Cardiac fibroblast (primary cell): ENCODE results near the gene KDM5A.
A peak's percentile ranks its signal among the peaks of the same experiment; 100 is the strongest.

Experiments
- DNase-seq, 2 donors: peaks; one replicate each; pipeline versions ENCODE4 v3.0.0 to v3.0.0-alpha.2; 2010; ENCODE audit warnings: low read depth in 2 of 2
- H3K4me3 ChIP-seq, 2 donors: replicated peaks in 1 of 2; 1 replicate in 1 of 2; 2 replicates in 1 of 2; pipeline ENCODE4 v1.5.1; 2011; ENCODE audit warnings: low read depth in 2 of 2, low read length in 2 of 2, mild to moderate bottlenecking in 2 of 2, moderate library complexity in 1 of 2
- TF ChIP-seq, protein P1 (sequence below): IDR thresholded peaks from one replicate; pipeline ENCODE4 v1.5.1; 2011; ENCODE audit warnings: low read depth, mild to moderate bottlenecking, low read length, inconsistent platforms

The KDM5A gene

DNA sequence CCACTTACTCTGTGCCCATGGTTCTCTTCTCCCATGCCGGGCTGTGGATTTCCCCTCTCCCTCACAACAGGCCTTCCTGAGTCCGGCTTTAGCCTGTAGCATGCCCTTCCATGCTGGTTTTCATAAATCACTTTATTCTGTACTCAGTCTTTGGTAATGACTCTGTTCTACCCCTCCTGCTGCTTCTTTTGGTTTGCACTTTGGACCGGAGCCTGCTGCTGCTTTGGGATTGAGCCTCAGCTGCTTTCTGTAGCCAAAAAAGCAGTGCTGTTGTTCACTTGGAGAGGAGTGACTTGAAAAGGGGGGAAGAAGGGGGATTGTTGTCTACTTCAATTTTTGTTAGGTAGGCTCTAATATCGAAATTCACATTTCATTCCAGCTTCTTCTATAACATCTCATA, 118.0 kb downstream of the KDM5A start:
- DNase-seq = no peak
- TF ChIP-seq, protein P1, sequence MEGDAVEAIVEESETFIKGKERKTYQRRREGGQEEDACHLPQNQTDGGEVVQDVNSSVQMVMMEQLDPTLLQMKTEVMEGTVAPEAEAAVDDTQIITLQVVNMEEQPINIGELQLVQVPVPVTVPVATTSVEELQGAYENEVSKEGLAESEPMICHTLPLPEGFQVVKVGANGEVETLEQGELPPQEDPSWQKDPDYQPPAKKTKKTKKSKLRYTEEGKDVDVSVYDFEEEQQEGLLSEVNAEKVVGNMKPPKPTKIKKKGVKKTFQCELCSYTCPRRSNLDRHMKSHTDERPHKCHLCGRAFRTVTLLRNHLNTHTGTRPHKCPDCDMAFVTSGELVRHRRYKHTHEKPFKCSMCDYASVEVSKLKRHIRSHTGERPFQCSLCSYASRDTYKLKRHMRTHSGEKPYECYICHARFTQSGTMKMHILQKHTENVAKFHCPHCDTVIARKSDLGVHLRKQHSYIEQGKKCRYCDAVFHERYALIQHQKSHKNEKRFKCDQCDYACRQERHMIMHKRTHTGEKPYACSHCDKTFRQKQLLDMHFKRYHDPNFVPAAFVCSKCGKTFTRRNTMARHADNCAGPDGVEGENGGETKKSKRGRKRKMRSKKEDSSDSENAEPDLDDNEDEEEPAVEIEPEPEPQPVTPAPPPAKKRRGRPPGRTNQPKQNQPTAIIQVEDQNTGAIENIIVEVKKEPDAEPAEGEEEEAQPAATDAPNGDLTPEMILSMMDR = no peak
- H3K4me3 ChIP-seq = no peak overlapping the region

DNA sequence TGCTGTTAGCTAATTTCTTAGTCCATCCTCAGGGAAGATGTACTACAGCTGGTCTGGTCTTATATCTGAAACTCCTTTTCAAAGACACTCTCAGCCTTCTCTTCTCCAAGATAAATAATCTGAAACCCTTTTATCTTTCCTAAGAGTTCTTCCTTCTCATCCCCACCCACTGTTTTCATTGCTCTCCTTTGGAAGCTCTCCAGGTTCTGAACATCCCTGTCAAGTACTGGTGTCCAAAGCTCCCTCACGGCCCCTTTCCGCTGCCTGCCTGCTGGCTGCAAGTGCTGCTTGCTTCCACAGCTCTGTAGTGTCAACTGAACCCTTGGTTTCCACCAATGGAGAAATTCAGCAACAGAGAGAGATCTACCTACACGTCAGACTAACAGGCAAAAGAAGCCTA, 119.9 kb downstream of the KDM5A start:
- no peak overlapping the region for H3K4me3 ChIP-seq
- TF ChIP-seq, protein P1 = no peak
- peak; percentile 23 to 25 for DNase-seq

DNA sequence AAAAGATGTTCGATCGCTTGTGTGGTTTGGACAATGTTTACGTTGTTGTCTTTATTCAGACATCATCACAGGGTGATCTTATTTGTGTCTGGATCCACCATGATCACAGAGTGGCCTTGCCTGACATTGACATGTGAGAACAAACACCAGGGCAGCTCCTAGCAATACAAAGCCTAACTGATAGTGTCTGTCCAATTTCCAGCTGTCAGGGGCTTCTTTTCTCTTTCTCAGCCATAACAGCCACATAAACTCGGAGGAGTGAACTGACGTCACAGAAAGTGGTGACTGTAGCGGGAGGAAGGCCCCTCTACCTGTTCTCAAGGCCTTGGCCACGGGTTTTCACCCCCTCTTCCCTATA, 120.7 kb downstream of the KDM5A start:
- no peak for DNase-seq
- TF ChIP-seq, protein P1 = no peak
- no peak overlapping the region for H3K4me3 ChIP-seq

DNA sequence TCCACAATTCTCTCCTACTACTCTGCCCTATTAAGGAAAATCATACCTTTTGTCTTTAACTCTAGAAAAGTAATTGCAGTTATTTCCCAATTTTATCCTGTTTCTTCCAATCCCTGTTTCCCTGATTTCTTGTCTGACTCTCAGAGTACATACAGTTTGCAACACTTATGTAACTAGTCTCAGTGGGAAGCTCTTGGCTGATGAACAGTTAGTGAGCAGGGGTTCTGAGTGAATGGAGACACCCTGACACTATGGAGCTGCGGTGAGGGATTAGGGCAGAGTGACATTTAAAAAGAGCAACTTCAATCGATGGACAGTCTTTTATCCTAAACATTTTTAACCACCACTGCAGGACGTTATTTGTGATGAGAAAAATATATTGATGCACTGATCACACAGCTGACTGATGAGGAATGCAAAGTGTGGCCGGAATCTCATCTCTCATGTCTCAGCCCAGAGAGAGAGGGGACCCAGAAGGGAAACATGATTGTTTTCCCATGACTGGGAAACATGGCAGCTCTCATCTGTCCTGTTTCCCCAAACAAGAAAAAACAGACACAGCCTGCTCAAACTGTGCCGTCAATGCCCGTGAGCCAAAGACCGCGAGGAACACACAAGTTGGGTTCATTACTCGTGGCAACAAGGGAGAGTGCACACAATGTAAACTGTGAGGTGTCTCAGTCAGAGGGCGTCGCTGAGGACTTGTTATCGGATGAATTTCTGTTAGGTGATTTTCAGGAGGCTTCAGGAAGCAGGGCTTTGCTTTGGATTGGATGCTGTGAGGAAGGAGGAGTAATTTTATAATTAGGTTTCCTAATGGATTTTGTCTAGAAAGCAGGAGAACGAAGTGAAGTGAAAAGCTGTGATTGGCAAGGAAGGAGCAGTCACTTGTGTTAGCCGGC, 121.3 kb downstream of the KDM5A start:
- no peak overlapping the region for H3K4me3 ChIP-seq
- TF ChIP-seq, protein P1 = no peak

DNA sequence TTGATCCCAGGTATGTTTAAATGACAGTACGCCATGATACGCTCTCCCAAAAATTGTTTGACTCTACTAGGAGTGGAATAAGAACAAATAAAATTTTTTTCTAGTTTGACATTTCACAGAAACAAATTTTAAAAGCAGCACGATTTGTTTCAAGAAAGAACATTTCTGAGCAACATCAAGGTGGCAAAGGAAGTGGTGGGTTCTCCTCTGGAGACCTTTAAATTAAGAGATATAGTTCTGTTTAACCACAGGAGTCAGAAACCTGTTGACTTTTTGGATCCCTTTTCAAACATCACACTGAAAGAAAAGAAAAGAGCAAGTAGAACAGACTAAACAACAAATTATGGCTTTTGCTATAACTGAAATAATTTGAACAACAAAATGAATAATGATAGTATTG, 124.0 kb downstream of the KDM5A start:
- H3K4me3 ChIP-seq = no peak overlapping the region
- no peak for DNase-seq
- TF ChIP-seq, protein P1 = no peak

More for the DNA sequence above, 121.3 kb downstream of the KDM5A start:
- peak in 1 of 2 donors; percentile 15 for DNase-seq

DNA sequence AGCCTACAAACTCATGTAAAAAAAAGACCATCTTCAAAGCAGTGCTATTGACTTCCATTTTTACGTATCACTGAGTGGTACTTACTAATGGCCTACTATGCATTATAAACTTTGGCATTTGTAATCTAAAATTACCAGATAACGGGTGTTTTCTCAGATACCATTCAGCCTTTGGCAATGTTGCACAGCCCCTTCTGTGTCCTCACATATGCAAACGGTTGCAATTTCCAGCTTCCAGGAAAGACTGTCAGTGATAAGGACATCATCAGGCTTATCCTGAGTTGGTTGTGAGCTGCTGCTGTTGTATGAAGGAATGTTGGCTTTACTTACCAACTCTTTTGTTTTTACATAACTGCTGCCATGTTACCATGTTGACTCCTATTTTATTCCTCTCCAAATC, 124.9 kb downstream of the KDM5A start:
- DNase-seq = peak in 1 of 2 donors; percentile 47
- H3K4me3 ChIP-seq = no peak overlapping the region
- TF ChIP-seq, protein P1 = no peak

DNA sequence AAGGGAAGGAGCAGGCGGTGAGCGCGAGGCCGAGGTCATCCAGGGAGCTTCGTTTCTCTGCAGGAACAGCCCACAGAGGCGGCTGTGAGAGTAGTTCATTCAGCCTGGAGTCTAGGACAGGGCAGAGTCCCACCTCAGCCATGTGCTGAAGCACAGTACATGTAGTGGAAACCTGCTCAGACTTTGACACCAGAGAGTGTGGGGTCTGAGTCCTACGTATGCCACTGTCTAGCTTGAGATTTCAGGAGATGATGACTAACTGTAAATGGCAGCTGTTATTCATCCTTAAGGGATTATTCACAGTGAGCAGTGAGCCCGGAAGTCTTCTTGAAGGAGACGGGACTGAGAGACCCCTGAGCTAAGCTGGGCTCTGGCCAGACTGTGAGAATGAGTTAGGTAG, 125.5 kb downstream of the KDM5A start:
- TF ChIP-seq, protein P1 = no peak
- H3K4me3 ChIP-seq = no peak overlapping the region
- DNase-seq = peak in 1 of 2 donors; percentile 53
